H9 (cell line): ENCODE results near the gene EIF5A2. TPM values are rescaled to one million over a fixed set of nuclear protein-coding genes. Genes with fewer than 3 reads are reported as not detected.

Source experiments
- DNase-seq: peaks from one replicate; pipeline ENCODE4 v3.0.0-alpha.2; 2017
- H2AFZ ChIP-seq: one replicate; pipeline ENCODE4 v1.6.1; 2013; ENCODE audit warnings: mild to moderate bottlenecking, low read length, control low read depth, moderate library complexity
- H2AK5ac ChIP-seq: 2 replicates; pipeline ENCODE4 v1.6.1; 2013; ENCODE audit warnings: low read length, control low read depth, mixed read lengths; ENCODE audit not compliant: insufficient read length
- H2BK120ac ChIP-seq: one replicate; pipeline ENCODE4 v1.6.1; 2013; ENCODE audit warnings: low read depth, mild to moderate bottlenecking, low read length, control low read depth, inconsistent platforms; ENCODE audit not compliant: poor library complexity, severe bottlenecking
- H2BK12ac ChIP-seq: 2 replicates; pipeline ENCODE4 v1.6.1; 2013; ENCODE audit warnings: low read length, control low read depth, mixed read lengths, low read depth; ENCODE audit not compliant: insufficient read length
- H2BK15ac ChIP-seq: 2 replicates; pipeline ENCODE4 v1.6.1; 2013; ENCODE audit warnings: low read depth, low read length, control low read depth
- H2BK20ac ChIP-seq: one replicate; pipeline ENCODE4 v1.6.1; 2013; ENCODE audit warnings: low read depth, mild to moderate bottlenecking, low read length, control low read depth, inconsistent platforms; ENCODE audit not compliant: poor library complexity, severe bottlenecking
- H2BK5ac ChIP-seq: 2 replicates; pipeline ENCODE4 v1.6.1; 2013; ENCODE audit warnings: low read length, control low read depth, mixed read lengths; ENCODE audit not compliant: insufficient read length
- H3K14ac ChIP-seq: 2 replicates; pipeline ENCODE4 v1.6.1; 2013; ENCODE audit warnings: low read length, control low read depth; ENCODE audit not compliant: insufficient read depth
- H3K18ac ChIP-seq: 2 replicates; pipeline ENCODE4 v1.6.1; 2013; ENCODE audit warnings: low read depth, mild to moderate bottlenecking, mixed read lengths, low read length, control low read depth; ENCODE audit not compliant: insufficient read length
- H3K23ac ChIP-seq: 2 replicates; pipeline ENCODE4 v1.6.1; 2013; ENCODE audit warnings: low read length, control low read depth, mixed read lengths, low read depth; ENCODE audit not compliant: insufficient read length
- H3K23me2 ChIP-seq: 2 replicates; pipeline ENCODE4 v1.6.1; 2013; ENCODE audit warnings: low read depth, mild to moderate bottlenecking, mixed read lengths, low read length, control low read depth; ENCODE audit not compliant: insufficient read length, poor library complexity, severe bottlenecking
- H3K27ac ChIP-seq: 2 replicates; pipeline ENCODE4 v1.5.1; 2013; ENCODE audit warnings: low read length, control low read depth, mixed read lengths, low read depth; ENCODE audit not compliant: insufficient read length
- H3K27me3 ChIP-seq: 2 replicates; pipeline ENCODE4 v1.6.1; 2013; ENCODE audit warnings: low read length, control low read depth, inconsistent platforms; ENCODE audit not compliant: insufficient read depth
- H3K4ac ChIP-seq: 2 replicates; pipeline ENCODE4 v1.6.1; 2013; ENCODE audit warnings: low read depth, mild to moderate bottlenecking, control low read depth, inconsistent platforms, low read length, moderate library complexity
- H3K4me1 ChIP-seq: 2 replicates; pipeline ENCODE4 v1.6.1; 2013; ENCODE audit warnings: low read length, control low read depth, inconsistent platforms; ENCODE audit not compliant: insufficient read depth
- H3K4me2 ChIP-seq: 2 replicates; pipeline ENCODE4 v1.6.1; 2013; ENCODE audit warnings: low read length, control low read depth, mixed read lengths; ENCODE audit not compliant: insufficient read length, insufficient read depth
- H3K56ac ChIP-seq: 2 replicates; pipeline ENCODE4 v1.6.1; 2013; ENCODE audit warnings: low read depth, mild to moderate bottlenecking, mixed read lengths, low read length, control low read depth; ENCODE audit not compliant: insufficient read length
- H3K79me1 ChIP-seq: 2 replicates; pipeline ENCODE4 v1.6.1; 2013; ENCODE audit warnings: low read depth, mild to moderate bottlenecking, moderate library complexity, low read length, control low read depth, inconsistent platforms; ENCODE audit not compliant: insufficient read depth, poor library complexity, severe bottlenecking
- H3K79me2 ChIP-seq: 2 replicates; pipeline ENCODE4 v1.6.1; 2013; ENCODE audit warnings: low read length, control low read depth, inconsistent platforms; ENCODE audit not compliant: insufficient read depth
- H3K9ac ChIP-seq: 2 replicates; pipeline ENCODE4 v1.6.1; 2013; ENCODE audit warnings: low read length, control low read depth, mixed read lengths; ENCODE audit not compliant: insufficient read length; ENCODE audit errors: extremely low read depth
- H3K9me3 ChIP-seq: one replicate; pipeline ENCODE4 v1.6.1; 2013; ENCODE audit warnings: low read depth, low read length, inconsistent platforms; ENCODE audit not compliant: control insufficient read depth
- H3T11ph ChIP-seq: one replicate; pipeline ENCODE4 v1.6.1; 2013; ENCODE audit warnings: mild to moderate bottlenecking, low read length, control low read depth, inconsistent platforms
- H4K20me1 ChIP-seq: one replicate; pipeline ENCODE4 v1.6.1; 2013; ENCODE audit not compliant: control insufficient read depth, insufficient read length, insufficient read depth
- H4K5ac ChIP-seq: 2 replicates; pipeline ENCODE4 v1.6.1; 2013; ENCODE audit warnings: low read depth, mild to moderate bottlenecking, mixed read lengths, low read length, control low read depth; ENCODE audit not compliant: insufficient read length
- H4K8ac ChIP-seq: replicated peaks from 2 replicates; pipeline ENCODE4 v1.6.1; 2013; ENCODE audit warnings: low read length, control low read depth, mixed read lengths, low read depth; ENCODE audit not compliant: insufficient read length
- H4K91ac ChIP-seq: 2 replicates; pipeline ENCODE4 v1.6.1; 2013; ENCODE audit warnings: low read depth, mild to moderate bottlenecking, moderate library complexity, mixed read lengths, low read length, control low read depth; ENCODE audit not compliant: insufficient read length
- H3K27ac Mint-ChIP-seq, 3 experiments: 2 replicates in 2 of 3; 3 replicates in 1 of 3; pipeline ENCODE4 v1.8.0; 2020 to 2021; ENCODE audit warnings: mixed read lengths in 3 of 3, mild to moderate bottlenecking in 1 of 3, moderate library complexity in 1 of 3
- H3K27me3 Mint-ChIP-seq: 2 replicates; pipeline ENCODE4 v1.8.0; 2021; ENCODE audit warnings: low read depth, mild to moderate bottlenecking, moderate library complexity, mixed read lengths
- H3K36me3 Mint-ChIP-seq, 3 experiments: 2 replicates in 2 of 3; 3 replicates in 1 of 3; pipeline ENCODE4 v1.8.0; 2020 to 2021; ENCODE audit warnings: low read depth in 3 of 3, mixed read lengths in 3 of 3; ENCODE audit not compliant: insufficient read depth in 1 of 3
- H3K4me1 Mint-ChIP-seq, 2 experiments: 2 replicates each; pipeline ENCODE4 v1.8.0; 2020; ENCODE audit warnings: mixed read lengths in 2 of 2
- H3K4me3 Mint-ChIP-seq, 2 experiments: 2 replicates in 1 of 2; 3 replicates in 1 of 2; pipeline ENCODE4 v1.8.0; 2020 to 2021; ENCODE audit warnings: mild to moderate bottlenecking in 2 of 2, mixed read lengths in 2 of 2, moderate library complexity in 1 of 2
- H3K9me3 Mint-ChIP-seq, 2 experiments: 2 replicates in 1 of 2; 3 replicates in 1 of 2; pipeline ENCODE4 v1.8.0; 2020; ENCODE audit warnings: mild to moderate bottlenecking in 2 of 2, mixed read lengths in 2 of 2, moderate library complexity in 1 of 2
- CTCF ChIP-seq: fragments of 200-600 bp; sonication (generic); conservative IDR thresholded peaks from 3 replicates; pipeline ENCODE4 v1.8.0; 2021; ENCODE audit warnings: antibody characterized with exemption, mild to moderate bottlenecking
- WGBS: extraction: QIAGEN DNeasy Blood & Tissue Kit; methylation state at CpG from one replicate; pipeline ENCODE4 v1.1.7; 2013; ENCODE audit warnings: missing lambda C conversion rate, low lambda C conversion rate, mixed read lengths; ENCODE audit not compliant: insufficient read length; ENCODE audit errors: extremely low coverage; 5-methylcytosine and 5-hydroxymethylcytosine counted together
- total RNA-seq: library from RNA; stranded (reverse); gene quantifications from 2 replicates; pipeline ENCODE4 v1.2.1, GENCODE V29; 2021

Gene EIF5A2
- total RNA-seq, 1 experiment from 2014 or later: 7.7 TPM

- no peak overlapping the region for H4K8ac ChIP-seq
- H3K79me1 ChIP-seq: no peaks in the 10 kb centered on the region
- H2BK15ac ChIP-seq: no peak overlapping the region
- H3K18ac ChIP-seq: no peak overlapping the region
- H3K4ac ChIP-seq: no peak overlapping the region
- no peak for TF ChIP-seq CTCF
- no peaks in the 10 kb centered on the region for H4K20me1 ChIP-seq
- H3K79me2 ChIP-seq: no peaks in the 10 kb centered on the region
- no peak overlapping the region for H3K27ac ChIP-seq
- H3K4me2 ChIP-seq: no peak overlapping the region
- peaks cover 8 to 10% of the 10 kb centered on the region in 2 experiments for H3K4me1 Mint-ChIP-seq
- H2BK20ac ChIP-seq: no peak overlapping the region
- no peak overlapping the region for H3K14ac ChIP-seq
- no peaks in the 10 kb centered on the region for H3K36me3 Mint-ChIP-seq
- H3K9me3 ChIP-seq: no peaks in the 10 kb centered on the region
- no peak overlapping the region for H3K56ac ChIP-seq
- peaks cover 0 to 2% of the 10 kb centered on the region in 2 experiments; a peak in 1 of 5 replicates for H3K9me3 Mint-ChIP-seq
- H2BK12ac ChIP-seq: no peak overlapping the region
- H3K4me1 ChIP-seq: no peaks in the 10 kb centered on the region
- no CpG with 5 or more reads among the region's 12 CpGs for WGBS
- no peaks in the 10 kb centered on the region; the same call in 1 of the 2 replicates for H3K27me3 Mint-ChIP-seq
- H3T11ph ChIP-seq: no peak overlapping the region
- H3K23ac ChIP-seq: no peak overlapping the region
- H3K23me2 ChIP-seq: no peaks in the 10 kb centered on the region
- no peak overlapping the region for H3K27ac Mint-ChIP-seq
- H2AFZ ChIP-seq: no peak overlapping the region
- no peak overlapping the region for H3K4me3 Mint-ChIP-seq
- DNase-seq: no peak
- H2AK5ac ChIP-seq: no peak overlapping the region
- H3K9ac ChIP-seq: no peak overlapping the region
- no peak overlapping the region for H4K5ac ChIP-seq
- no peak overlapping the region for H4K91ac ChIP-seq
- no peak overlapping the region for H2BK120ac ChIP-seq
- no peaks in the 10 kb centered on the region for H3K27me3 ChIP-seq
- no peak overlapping the region for H2BK5ac ChIP-seq
These were observed 45.3 kb upstream of the EIF5A2 start for GRCh38 chr3:170953736-170954135.
